HepG2 (cell line): ENCODE results near the gene PHRF1. TPM values are rescaled to one million over a fixed set of nuclear protein-coding genes. Genes with fewer than 3 reads are reported as not detected.

Experiments used
- BATF2 ChIP-seq: sonication (generic); formaldehyde crosslinking; IDR thresholded peaks from 2 replicates; pipeline ENCODE4 v1.8.0; 2022; ENCODE audit warnings: mild to moderate bottlenecking, missing genetic modification reagents, moderate library complexity
- CHD2 ChIP-seq: IDR thresholded peaks from 2 replicates; pipeline ENCODE4 v1.6.1; 2011; ENCODE audit warnings: low read depth, low read length, improper control_type of control experiment
- E2F1 ChIP-seq: sonication (generic); formaldehyde crosslinking; IDR thresholded peaks from 2 replicates; pipeline ENCODE4 v1.5.0; 2020; ENCODE audit warnings: missing genetic modification reagents
- KAT8 ChIP-seq: IDR thresholded peaks from 2 replicates; pipeline ENCODE4 v1.6.1; 2016; ENCODE audit warnings: missing genetic modification reagents, missing compliant biosample characterization
- KLF12 ChIP-seq: sonication (generic); formaldehyde crosslinking; IDR thresholded peaks from 2 replicates; pipeline ENCODE4 v1.4.0; 2020; ENCODE audit warnings: missing genetic modification reagents, borderline replicate concordance
- NCOA5 ChIP-seq: sonication (generic); formaldehyde crosslinking; IDR thresholded peaks from 2 replicates; pipeline ENCODE4 v1.4.0; 2020; ENCODE audit warnings: missing genetic modification reagents
- PRDM10 ChIP-seq: sonication (generic); formaldehyde crosslinking; IDR thresholded peaks from 2 replicates; pipeline ENCODE4 v1.4.0; 2020; ENCODE audit warnings: low read depth, missing genetic modification reagents
- SKI ChIP-seq: fragments of 450-650 bp; IDR thresholded peaks from one replicate; pipeline ENCODE4 v1.6.1; 2018; ENCODE audit warnings: mild to moderate bottlenecking; ENCODE audit not compliant: partially characterized antibody
- SP4 ChIP-seq: sonication (generic); formaldehyde crosslinking; IDR thresholded peaks from 2 replicates; pipeline ENCODE4 v1.8.1; 2023; ENCODE audit warnings: mild to moderate bottlenecking, missing genetic modification reagents
- TSC22D2 ChIP-seq: sonication (generic); formaldehyde crosslinking; IDR thresholded peaks from 2 replicates; pipeline ENCODE4 v1.5.1; 2020; ENCODE audit warnings: missing genetic modification reagents, mild to moderate bottlenecking, borderline replicate concordance
- ZBTB40 ChIP-seq, 2 experiments: fragments of 450-650 bp in 1 of 2; sonication (generic) in 1 of 2; formaldehyde crosslinking in 1 of 2; IDR thresholded peaks; 2 replicates each; pipeline versions ENCODE4 v1.6.1 to v1.8.0; 2016 to 2022; ENCODE audit warnings: antibody characterized with exemption in 1 of 2, mild to moderate bottlenecking in 1 of 2, missing genetic modification reagents in 1 of 2
- ZNF468 ChIP-seq: sonication (generic); formaldehyde crosslinking; IDR thresholded peaks from 2 replicates; pipeline ENCODE4 v1.8.0; 2022; ENCODE audit warnings: mild to moderate bottlenecking, moderate library complexity, missing genetic modification reagents
- ZNF883 ChIP-seq: sonication (generic); formaldehyde crosslinking; IDR thresholded peaks from 2 replicates; pipeline ENCODE4 v1.5.1; 2020; ENCODE audit warnings: mild to moderate bottlenecking, missing genetic modification reagents; ENCODE audit errors: not compliant biosample characterization
- polyA plus RNA-seq, 8 experiments: library from polyadenylated mRNA; depleted of rRNA in 3 of 8; stranded (reverse) in 7 of 8; unstranded in 1 of 8; fragments of >200 nt; fragmentation: Illumina TruSeq in 4 of 8; extraction: Trizol in 4 of 8; gene quantifications; 2 replicates each; pipeline versions ENCODE4 v1.2.1 to v1.2.3, GENCODE V29; 2011 to 2016; ENCODE audit warnings: low read depth in 4 of 8, missing spikeins in 1 of 8, mixed read lengths in 1 of 8; ENCODE audit not compliant: insufficient read depth in 1 of 8
- total RNA-seq, 5 experiments: library from RNA; depleted of rRNA; stranded (reverse); fragments of >200 nt; fragmentation: Illumina TruSeq; extraction: Trizol; gene quantifications; 2 replicates each; pipeline ENCODE4 v1.2.3, GENCODE V29; 2016; ENCODE audit warnings: low read depth in 1 of 5

Gene PHRF1
- total and polyA plus RNA-seq, 2 of the 13 experiments (the other 11 are each of a cell fraction or from before 2014, with no cell fraction given): 8.2 to 16.7 TPM

GRCh38 chr11:575996-576768, at the start of gene PHRF1 (continued):
- TF ChIP-seq ZBTB40 (IDR thresholded peaks at IDR 0.05) (peak; percentile 45), ZBTB40 (CRISPR knock-in tag; IDR thresholded peaks at IDR 0.05) (no peak), KAT8 (CRISPR knock-in tag) (peak; percentile 85), KLF12 (CRISPR knock-in tag) (0 out of 2 replicates have a peak, but pooled peaks have one; percentile 35), ZNF468 (CRISPR knock-in tag) (0 out of 2 replicates have a peak, but pooled peaks have one; percentile 65), ZNF883 (CRISPR knock-in tag) (peak; percentile 40), PRDM10 (CRISPR knock-in tag) (peak; percentile 99), E2F1 (CRISPR knock-in tag) (peak; percentile 83), SKI (peak; percentile 68), BATF2 (no peak), SP4 (CRISPR knock-in tag) (peak; percentile 77), TSC22D2 (CRISPR knock-in tag) (0 out of 2 replicates have a peak, but pooled peaks have one; percentile 46), CHD2 (0 out of 2 replicates have a peak, but pooled peaks have one; percentile 50), NCOA5 (CRISPR knock-in tag) (no peak)
